H7 (cell line): Measurements from ENCODE around the gene EMC10. TPM values are rescaled to one million over a fixed set of nuclear protein-coding genes. Genes with fewer than 3 reads are reported as not detected.

Experiments
- total RNA-seq: library from RNA; depleted of rRNA; stranded (reverse); fragments of >200 nt; shearing (Covaris generic); gene quantifications from 2 replicates; pipeline ENCODE4 v1.2.3, GENCODE V29; 2014; rRNA removed

The EMC10 gene
- total RNA-seq, 1 experiment from 2014 or later = 166 TPM

Other genes starting within 250 kb of the EMC10 start
- 0.14 and 0.37 TPM in 2 replicates for gene KCNC3, start 147.1 kb upstream of the EMC10 start, total RNA-seq
- 0.44 and 0.59 TPM in 2 replicates for gene NAPSA, start 110.9 kb upstream of the EMC10 start, total RNA-seq
- gene NR1H2, start 100.0 kb upstream of the EMC10 start, total RNA-seq = 73.7 and 90.1 TPM in 2 replicates
- 167 and 185 TPM in 2 replicates for gene POLD1, start 92.2 kb upstream of the EMC10 start, total RNA-seq
- gene SPIB, start 57.6 kb upstream of the EMC10 start, total RNA-seq = 0.81 and 8.8 TPM in 2 replicates
- gene MYBPC2, start 43.6 kb upstream of the EMC10 start, total RNA-seq = 0.24 and 0.55 TPM in 2 replicates
- 4.5 and 8.1 TPM in 2 replicates for gene GARIN5A, start 341 bp downstream of the EMC10 start, total RNA-seq
- gene JOSD2, start 34.7 kb downstream of the EMC10 start, total RNA-seq = 4.7 and 4.9 TPM in 2 replicates
- gene ASPDH, start 37.4 kb downstream of the EMC10 start, total RNA-seq = not detected in 2 replicates
- gene LRRC4B, start 91.9 kb downstream of the EMC10 start, total RNA-seq = 2.4 and 3.5 TPM in 2 replicates
- 0.66 and 1.8 TPM in 2 replicates for gene SYT3, start 163.4 kb downstream of the EMC10 start, total RNA-seq
- 7.8 and 8.0 TPM in 2 replicates for gene C19orf81, start 172.9 kb downstream of the EMC10 start, total RNA-seq
- 0.35 and 0.67 TPM in 2 replicates for gene SHANK1, start 243.3 kb downstream of the EMC10 start, total RNA-seq
- 4.7 and 7.1 TPM in 2 replicates for gene CLEC11A, start 246.9 kb downstream of the EMC10 start, total RNA-seq